DMS153 treated with DMSO at 0.1 percent for 48 hours (cell line): ENCODE data around the gene RUNX2.
"Not testable (repeated sequence)": the region's sequence is repeated elsewhere in the genome, so short reads cannot be mapped to it uniquely, and the experiment has no call there.

ENCODE experiments used
- DNase-seq: peaks from one replicate; lab custom pipeline; 2025; ENCODE audit not compliant: unreplicated experiment; lab: John Stamatoyannopoulos, UW

Gene RUNX2

DNA sequence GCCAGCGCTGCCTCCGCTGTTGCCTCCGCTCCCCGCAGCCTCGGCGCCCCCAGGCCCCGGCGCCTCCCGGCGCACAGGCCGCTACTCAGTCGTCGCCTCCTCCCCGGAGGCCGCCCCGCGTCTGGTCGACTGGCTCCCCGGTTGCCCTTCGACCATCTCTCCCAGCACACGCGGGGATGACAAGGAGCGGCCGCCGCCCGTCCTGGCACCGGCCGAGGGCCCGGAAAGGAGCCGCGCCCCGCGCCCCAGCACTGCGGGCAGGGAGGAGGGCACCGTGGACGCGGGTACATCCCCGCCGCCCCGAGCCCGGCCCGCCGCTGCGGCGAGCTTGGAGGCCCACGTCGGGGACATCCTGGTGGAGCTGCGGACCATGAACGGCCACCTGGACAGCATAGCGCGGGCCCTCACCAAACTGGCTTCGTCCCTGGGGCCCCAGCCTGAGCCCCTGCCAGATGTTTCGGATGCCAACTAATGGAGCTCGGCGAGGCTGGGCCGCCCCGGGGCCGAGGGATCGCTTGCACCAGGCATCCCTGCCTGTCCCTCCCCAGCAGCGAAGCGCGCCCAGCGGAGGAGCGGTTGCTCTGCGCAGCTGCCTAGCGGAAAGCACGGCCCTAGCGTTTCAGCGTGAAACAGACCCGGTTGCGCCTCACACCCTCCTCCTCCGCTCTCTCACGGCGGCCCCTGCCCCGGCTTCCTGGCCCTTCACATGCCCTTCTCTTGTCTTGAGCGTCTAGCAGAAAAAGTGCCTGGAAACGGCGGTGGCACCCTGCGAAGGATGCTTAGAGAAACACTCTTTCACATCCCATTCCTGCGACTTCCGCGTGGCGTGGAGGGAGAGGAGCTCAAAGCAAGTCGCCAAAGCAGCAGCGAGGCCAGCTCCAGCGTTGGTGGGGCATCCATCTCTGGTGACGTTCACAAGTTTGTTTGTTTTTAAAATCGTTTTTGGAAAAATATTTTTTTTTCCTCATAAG lies 335.4 kb downstream of the RUNX2 start:
- DNase-seq, result no peak

DNA sequence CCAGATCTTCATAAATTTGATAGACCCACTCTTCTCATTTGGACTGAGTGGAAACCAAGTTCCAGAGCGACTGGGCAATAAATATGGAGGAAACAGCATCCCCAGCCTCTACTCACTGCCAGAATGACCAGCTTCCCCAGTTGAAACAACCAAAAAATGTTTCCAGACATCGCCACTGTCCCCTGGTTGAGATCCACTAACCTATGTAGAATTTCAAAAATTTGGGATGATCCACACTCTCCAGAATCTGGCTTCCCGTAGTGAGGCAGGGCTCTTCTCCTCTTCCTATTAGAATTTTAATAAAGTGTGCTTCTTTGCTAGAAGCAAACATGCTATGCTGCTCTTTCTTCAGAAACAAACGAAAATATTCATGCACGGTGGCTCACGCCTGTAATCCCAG lies 336.6 kb downstream of the RUNX2 start:
- no peak for DNase-seq

DNA sequence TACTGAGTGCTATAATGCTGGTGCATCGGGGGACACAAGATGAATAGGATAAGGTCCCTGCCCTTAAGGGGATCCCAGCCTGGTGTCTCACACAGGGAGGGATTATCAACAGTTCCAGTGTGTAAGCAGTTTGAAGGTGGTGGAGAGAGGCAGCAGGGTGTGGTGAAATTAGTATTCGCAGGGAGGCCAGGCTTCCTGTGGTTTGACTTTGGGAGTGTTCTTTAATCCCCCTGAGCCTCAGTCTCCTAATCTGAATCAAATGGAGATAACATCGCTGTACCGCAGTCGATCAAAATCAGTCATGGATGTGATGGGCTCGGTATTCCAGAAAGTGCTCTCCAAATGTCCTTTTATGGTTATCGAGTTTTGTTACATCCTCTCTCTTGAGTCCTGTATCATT lies 337.7 kb downstream of the RUNX2 start:
- DNase-seq, result no peak

DNA sequence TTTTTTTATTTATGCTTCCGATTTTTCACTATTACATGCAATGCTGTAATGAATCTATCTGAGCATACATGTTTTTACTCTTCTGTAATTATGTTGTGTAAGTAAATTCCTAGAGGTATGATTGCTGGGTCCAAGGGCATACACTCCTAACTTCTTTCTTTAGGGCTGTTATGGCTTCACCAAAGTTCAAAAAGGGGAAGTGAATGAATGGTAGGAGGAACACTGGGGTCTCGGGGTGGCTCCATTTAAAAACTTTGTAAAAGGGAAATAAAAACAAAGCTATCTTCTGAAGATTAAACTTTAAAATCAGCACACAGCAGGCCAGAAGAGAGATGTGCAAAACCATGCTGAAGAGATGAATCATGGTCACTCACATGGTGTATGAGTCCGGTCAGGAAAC lies 338.7 kb downstream of the RUNX2 start:
- DNase-seq, result no peak

DNA sequence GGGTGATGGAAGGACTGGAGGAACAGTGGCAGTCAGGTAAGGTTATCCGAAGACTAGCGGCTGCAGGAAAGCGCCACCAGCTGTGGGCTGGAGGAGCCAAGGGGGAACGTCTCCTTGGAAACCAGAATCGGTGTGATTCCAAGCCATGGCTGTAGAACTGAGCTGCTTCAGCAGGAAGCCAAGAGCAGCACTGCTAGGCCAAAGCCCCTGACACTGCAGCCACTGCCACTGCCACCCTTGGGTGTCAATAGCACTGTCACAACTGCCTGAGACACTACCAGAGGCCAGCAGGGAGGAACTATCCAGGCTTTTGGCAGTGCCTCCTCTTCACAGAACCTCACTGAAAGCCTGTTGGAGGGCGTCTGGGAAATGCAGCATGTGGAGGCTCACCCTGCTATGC lies 339.2 kb downstream of the RUNX2 start:
- no peak for DNase-seq

DNA sequence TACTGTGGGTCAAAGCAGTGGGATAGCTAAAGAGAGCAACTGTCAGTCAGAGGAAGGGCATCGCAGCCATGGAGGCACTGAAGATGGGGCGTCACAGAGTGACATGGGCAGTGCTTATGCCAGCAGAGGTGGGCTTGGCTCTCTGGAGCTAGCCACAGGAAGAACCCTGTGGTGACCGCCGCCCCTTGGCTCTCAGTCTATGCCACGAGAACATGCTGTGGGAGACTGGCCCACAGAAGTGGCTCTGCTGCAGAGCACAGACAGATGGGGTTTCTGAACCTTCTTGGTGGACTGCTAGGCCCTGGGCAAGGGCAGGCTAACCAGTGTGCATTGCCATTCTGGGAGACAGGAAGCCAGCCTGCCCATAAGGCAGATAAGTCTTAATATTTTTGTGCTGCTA lies 339.6 kb downstream of the RUNX2 start:
- DNase-seq, result no peak

DNA sequence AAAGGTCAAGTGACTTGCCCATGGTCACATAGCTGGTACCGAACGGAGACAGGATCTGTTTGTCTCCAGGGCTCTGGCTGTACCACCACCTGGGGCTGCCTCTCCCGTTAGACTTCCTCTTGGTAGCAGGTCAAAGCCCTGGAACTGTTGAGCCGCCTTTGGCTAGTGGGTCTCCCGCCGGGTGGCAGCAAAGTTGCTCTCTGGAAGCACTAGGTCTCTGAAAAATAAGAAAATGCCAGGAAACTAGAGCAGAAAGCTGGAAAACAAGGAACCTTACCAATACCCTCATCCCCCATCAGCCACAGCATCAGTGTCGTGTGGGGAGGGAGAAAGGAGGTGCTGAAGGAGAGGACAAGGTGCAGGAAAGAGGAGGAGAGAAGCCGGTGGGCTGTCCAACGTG lies 340.6 kb downstream of the RUNX2 start:
- DNase-seq, result no peak

DNA sequence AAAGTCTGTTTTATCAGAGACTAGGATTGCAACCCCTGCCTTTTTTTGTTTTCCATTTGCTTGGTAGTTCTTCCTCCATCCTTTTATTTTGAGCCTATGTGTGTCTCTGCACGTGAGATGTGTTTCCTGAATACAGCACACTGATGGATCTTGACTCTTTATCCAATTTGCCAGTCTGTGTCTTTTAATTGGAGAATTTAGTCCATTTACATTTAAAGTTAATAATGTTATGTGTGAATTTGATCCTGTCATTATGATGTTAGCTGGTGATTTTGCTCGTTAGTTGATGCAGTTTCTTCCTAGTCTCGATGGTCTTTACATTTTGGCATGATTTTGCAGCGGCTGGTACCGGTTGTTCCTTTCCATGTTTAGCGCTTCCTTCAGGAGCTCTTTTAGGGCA lies 345.0 kb downstream of the RUNX2 start:
- not testable (repeated sequence) for DNase-seq

DNA sequence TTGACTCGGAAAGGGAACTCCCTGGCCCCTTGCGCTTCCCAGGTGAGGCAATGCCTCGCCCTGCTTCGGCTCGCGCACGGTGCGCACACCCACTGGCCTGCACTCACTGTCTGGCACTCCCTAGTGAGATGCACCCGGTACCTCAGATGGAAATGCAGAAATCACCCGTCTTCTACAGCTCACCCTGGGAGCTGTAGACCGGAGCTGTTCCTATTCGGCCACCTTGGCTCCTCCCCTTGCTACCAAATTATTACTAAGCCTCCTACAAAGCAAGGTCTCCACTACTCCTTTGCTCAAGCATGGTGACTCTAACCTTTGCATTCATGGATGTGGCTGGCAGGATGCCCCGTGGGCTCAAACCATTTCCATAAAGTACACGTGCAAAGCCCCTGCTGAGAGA lies 347.0 kb downstream of the RUNX2 start:
- not testable (repeated sequence) for DNase-seq

DNA sequence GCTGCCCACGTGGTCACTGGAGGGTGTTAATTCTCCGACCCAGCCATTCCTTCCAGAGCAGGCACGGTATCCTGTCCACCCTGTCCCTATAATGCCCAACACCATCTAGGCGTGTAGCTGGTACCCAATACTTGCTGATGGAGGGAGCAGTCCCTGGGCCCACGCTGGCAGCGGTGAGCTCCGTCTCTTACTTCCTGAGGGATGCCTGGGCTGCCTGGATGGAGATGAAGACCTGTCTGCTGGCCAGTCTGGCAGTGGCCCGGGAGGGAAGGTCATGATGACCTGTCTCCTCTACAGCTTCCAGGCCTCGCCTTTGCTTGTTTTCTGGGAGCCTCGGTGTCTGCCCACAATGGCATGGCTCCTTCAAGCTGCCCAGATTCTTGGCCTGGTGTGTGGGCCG lies 347.5 kb downstream of the RUNX2 start:
- no peak for DNase-seq

DNA sequence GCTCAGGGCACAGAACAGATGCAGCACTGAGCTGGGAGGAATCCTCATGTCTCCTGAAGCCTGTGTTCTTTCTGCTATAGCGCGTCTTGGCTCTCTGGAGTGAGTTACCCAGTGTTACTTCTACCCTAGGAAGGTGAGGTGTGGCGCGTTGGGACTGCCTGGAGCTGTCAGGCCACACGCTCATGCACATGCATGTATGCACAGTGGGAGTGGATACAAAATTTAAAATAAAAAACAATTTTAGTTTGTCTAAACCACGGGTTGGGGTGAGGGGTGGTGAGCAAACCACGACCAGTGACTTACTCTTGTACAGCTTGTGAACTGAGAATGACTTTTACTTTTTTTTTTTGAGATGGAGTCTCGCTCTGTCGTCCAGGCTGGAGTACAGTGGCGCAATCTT lies 348.2 kb downstream of the RUNX2 start:
- no peak for DNase-seq

DNA sequence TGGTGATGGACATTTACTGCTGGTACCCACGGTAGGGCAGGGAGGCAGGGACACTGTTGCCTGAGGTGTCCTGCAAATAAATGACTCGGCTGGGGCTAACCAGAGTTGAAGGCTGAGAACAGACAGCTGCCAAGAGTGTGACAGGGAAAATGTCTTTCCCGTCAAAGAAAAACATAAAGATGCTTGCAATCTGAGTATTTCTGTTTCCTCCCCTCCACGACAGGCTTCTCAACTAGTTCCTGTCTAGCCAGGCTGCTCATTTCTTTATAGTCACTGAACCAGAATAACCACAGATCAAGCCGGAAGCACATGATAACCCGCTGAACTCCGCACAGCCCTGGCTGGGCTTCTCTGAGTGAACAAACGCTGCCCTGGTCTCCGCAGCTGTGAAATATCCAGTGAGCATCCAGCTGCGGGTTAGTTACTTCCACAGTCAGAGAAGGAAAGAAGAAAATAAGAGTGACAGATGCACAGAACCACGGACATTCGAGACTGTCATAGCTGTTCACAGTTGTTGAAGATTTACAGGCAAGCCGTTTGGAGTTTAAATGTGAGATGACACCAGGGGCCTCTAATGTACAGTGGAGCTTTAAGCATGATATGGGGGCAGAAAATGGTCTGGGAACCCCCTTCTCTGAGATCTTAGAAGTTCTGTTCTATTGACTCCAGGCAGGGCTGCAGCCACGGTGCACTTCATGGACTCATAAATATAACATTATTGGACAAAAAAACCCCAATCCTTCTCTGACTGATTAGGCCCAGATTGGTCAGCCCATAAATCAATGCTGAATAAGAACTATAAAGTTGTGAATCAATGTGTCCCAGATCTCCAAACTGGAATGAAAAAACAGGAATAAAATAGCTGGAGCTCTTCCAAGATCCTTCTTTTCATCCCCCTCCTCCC lies 349.5 kb downstream of the RUNX2 start:
- no peak for DNase-seq

DNA sequence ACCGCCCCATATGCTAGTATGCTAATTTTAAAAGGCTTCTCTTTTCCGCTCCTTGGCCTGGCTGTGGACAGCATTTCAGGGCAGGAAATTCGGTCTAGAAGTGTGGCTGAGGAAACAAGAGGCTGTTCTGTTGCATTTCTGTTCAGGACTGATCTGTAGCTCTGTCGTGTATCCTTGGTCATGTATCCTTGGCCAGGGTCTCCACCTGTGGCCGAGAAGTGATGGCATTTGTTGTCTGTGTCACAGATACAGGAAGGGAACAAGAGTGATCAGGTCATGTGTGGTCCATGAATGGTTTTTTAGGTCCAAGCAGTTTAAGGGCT lies 350.1 kb downstream of the RUNX2 start:
- DNase-seq, result no peak

DNA sequence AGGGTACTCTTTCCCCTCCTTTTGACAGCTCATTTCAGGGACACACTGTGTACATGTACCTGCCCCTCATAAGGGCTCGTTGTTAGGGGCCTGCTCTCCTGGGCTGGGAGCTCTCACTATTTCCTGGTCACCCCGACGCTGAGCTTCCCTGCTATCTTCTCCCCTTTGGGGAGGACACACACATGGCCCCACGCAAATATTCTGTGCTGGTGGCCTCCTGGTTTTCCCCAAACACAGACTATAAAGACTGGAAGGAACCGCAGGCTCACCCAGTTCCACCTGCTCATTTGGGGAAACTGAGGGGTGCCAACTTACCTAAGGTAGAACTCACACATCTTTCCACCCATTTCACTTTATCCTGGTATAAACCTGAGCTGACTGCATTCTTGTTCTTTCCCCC lies 351.0 kb downstream of the RUNX2 start:
- DNase-seq, result no peak

DNA sequence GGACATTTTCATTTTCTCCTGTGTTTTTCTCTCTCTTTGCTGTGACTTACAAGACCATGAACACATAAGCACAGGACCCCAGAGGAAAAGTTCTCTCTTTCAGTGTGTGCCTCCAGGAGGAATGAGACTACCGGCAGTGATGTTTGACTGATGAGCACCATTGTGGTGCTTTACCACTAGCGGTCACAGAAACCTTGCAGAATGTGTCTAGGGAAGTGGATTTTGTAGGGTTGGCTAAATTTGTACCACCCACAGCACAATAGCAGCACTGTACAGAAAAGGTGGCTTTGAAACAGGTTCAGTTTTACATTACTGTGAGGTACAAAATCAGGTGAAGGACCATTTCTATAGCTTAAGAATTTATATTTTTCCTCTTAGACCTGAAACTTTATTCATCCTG lies 351.5 kb downstream of the RUNX2 start:
- no peak for DNase-seq

DNA sequence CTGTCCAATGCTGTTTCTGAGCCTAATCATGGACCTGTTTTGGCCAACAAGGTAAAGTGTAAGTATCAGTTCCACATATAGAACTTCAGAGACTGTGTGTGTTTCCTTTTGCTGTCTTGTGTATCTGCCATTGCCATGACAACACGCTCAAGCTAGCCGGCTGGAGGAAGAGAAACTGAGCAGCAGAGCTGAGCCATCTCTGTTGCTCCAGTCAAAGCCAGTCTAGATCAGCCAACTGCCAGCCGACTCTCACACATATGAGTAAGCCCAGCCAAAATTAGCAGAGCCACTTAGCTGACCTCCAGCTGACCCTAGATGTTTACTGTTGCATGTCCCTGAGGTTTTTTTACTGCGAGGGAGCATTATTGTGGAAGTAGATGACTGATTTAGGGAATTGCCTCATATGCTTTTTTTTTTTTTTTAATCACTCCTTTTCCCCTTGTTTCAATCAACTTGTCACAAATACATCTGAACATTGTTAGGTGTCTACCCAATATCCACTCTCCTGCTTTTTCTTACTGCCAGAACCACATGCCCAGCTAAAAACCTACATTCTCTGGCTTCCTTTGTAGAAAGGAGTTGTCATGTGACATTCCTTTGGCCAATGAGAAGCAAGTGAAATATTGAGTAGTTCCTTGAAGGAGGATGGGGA lies 353.9 kb downstream of the RUNX2 start:
- DNase-seq, result no peak

DNA sequence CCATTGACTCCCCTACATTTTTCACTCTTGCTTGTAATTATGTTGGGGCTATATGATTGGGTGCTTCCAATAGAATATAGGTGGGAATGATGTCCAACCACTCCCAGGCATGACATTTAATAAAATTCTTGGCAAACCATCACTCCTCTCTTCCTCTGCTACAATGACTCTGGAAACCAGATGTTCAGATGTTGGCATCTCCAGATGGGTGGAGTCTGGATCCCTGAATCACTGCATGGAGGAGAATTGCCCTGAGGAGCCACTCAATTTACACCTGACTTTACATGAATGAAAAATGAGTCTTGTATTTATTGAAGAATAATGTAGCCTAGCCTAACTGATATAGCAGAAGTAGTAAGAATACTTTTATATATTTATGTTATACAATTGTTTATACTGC lies 356.3 kb downstream of the RUNX2 start:
- no peak for DNase-seq

DNA sequence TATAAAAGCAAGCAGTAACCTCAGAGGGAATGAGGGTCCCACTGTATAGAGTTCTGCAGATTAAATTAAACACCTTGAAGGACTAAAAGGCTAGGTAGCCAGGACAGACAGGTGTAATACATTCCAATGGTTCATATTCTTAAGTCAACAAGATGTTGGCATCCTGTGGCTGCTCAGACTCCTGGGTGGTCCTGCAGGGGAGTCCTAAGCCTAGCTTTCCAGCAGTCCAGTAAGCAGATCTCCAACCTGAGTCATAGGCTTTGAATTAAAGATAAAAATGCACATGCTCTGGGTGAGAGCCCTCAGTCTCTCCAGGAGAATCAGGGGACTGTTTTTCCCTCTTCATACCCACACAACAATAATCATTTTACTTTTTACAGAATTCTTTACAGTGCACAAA lies 356.9 kb downstream of the RUNX2 start:
- no peak for DNase-seq

DNA sequence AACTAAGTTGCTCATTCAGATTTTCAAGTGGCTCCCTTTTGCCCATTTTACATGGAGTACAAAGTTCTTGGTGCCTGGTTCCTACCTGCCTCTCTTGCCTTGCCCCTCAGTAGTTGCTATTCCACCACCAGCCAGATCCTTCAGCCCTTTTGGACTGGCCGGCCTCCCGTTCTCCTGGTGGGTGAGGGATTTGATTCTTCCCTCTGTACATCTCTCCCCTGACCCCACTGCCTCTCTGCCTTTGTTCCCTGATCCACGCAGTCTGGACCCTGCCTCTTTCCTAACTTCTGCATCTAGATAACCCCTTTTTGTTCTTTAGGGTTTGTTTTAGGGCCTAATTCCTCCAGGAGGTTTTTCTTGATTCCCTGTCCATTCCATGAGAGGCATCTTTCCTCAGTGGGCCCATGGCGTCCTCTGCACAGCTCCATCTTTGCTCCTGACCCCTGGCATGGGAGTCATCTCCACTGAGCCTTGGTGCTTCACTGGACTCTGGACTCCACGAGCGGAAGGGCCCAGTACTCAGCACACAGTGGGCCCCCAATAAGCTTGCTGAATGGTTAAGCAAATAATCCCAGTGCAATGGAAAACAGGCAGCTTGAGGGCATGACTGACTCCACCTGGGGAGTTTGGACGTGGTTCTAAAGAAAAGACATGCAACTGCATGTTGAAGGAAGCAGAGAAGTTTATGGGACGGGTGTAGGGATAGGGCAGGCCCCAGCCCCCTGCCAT lies 358.9 kb downstream of the RUNX2 start:
- DNase-seq, result no peak

DNA sequence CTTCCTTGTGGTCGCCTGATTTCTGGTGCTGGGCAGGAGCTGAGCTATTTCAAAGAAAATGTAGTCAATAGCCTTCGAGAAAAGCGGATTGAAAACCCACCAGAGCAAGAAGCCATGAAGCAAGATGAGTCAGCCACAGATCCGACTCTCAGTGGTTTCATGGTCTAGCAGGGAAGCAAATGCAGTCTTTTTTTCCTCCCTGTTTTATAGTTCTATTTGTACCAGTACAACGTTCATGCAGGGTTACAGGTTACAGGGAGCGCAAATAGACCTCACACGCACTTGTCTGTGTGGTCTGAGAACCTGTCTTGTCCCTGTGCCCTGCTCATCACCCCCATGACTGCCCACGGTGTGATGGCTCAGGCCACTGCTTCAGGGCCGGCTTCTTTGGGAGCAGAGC lies 359.4 kb downstream of the RUNX2 start:
- no peak for DNase-seq

DNA sequence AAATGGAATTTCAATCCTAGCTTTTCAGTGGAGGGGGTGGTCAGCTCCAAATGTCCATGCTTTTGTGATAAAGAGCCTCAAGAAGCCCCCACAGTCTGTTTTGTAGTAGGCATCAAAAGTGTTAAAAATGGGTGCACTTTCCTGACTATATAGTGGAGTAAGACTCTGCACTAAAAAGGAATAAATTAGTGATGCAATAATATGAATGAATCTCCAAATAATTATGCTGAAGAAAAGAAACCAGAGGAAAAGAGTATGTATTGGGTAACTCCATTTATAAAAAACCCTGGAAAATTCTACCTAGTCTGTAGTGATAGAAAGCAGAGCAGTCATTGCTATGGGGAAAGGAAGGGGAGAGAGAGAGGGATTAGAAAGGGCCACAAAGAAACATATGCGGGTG lies 360.1 kb downstream of the RUNX2 start:
- DNase-seq, result no peak
